HG02870 (cell line): ENCODE data around the gene CNGA2.

Experiments used
- ATAC-seq: cut with Tn5 transposase; IDR thresholded peaks from one replicate; pipeline ENCODE4 v1.9.1; 2021; ENCODE audit warnings: mild to moderate bottlenecking, moderate library complexity; ENCODE audit not compliant: unreplicated experiment

Gene CNGA2

GRCh38 chrX:151793886-151794285, 59.3 kb downstream of the CNGA2 start:
- ATAC-seq: no peak
